ENCODE results near the gene INF2. TPM values are rescaled to one million over a fixed set of nuclear protein-coding genes. Genes with fewer than 3 reads are reported as not detected.

INF2 gene
- total and polyA plus RNA-seq, 9 of the 15 experiments (the other 6 are each of a cell fraction or from before 2014, with no cell fraction given), result 0.56 to 31.3 (median 7.8) TPM

DNA sequence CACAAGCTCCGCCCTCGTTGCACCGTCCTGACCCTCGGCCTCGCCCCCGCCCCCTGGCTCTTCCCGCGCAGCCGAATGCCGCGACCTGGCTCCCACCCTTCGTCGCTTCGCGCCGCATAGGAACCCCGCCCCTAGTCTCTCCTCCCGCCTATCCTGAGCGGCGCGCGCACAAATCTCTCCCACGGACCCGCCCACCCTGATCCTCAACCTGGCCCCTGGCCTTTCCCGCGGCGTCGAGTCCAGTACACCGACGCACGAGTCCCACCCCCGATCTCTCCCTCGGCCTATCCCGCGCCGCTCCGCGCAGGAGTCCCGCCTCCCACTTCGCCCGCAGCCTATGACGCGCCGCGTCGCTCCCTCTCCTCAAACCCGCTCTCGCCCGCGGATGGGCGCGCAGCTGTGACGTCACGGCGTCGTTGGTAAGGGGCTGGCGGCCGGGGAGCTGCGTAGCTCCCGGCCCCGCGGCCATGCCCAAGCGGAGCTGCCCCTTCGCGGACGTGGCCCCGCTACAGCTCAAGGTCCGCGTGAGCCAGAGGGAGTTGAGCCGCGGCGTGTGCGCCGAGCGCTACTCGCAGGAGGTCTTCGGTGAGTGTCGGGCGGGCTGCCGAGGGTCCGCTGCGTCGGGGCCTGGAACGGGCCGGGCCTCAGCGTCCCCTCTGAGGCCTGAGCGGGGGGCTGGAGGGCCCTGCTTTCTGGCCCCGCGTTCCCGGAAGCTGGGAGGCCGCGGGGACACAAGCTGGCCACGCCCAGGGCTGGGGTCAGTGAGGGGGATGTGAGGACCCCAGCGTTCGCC, 63.5 kb downstream of the INF2 start, which contains the start of gene SIVA1 (continued):
- TF ChIP-seq, protein P1, sequence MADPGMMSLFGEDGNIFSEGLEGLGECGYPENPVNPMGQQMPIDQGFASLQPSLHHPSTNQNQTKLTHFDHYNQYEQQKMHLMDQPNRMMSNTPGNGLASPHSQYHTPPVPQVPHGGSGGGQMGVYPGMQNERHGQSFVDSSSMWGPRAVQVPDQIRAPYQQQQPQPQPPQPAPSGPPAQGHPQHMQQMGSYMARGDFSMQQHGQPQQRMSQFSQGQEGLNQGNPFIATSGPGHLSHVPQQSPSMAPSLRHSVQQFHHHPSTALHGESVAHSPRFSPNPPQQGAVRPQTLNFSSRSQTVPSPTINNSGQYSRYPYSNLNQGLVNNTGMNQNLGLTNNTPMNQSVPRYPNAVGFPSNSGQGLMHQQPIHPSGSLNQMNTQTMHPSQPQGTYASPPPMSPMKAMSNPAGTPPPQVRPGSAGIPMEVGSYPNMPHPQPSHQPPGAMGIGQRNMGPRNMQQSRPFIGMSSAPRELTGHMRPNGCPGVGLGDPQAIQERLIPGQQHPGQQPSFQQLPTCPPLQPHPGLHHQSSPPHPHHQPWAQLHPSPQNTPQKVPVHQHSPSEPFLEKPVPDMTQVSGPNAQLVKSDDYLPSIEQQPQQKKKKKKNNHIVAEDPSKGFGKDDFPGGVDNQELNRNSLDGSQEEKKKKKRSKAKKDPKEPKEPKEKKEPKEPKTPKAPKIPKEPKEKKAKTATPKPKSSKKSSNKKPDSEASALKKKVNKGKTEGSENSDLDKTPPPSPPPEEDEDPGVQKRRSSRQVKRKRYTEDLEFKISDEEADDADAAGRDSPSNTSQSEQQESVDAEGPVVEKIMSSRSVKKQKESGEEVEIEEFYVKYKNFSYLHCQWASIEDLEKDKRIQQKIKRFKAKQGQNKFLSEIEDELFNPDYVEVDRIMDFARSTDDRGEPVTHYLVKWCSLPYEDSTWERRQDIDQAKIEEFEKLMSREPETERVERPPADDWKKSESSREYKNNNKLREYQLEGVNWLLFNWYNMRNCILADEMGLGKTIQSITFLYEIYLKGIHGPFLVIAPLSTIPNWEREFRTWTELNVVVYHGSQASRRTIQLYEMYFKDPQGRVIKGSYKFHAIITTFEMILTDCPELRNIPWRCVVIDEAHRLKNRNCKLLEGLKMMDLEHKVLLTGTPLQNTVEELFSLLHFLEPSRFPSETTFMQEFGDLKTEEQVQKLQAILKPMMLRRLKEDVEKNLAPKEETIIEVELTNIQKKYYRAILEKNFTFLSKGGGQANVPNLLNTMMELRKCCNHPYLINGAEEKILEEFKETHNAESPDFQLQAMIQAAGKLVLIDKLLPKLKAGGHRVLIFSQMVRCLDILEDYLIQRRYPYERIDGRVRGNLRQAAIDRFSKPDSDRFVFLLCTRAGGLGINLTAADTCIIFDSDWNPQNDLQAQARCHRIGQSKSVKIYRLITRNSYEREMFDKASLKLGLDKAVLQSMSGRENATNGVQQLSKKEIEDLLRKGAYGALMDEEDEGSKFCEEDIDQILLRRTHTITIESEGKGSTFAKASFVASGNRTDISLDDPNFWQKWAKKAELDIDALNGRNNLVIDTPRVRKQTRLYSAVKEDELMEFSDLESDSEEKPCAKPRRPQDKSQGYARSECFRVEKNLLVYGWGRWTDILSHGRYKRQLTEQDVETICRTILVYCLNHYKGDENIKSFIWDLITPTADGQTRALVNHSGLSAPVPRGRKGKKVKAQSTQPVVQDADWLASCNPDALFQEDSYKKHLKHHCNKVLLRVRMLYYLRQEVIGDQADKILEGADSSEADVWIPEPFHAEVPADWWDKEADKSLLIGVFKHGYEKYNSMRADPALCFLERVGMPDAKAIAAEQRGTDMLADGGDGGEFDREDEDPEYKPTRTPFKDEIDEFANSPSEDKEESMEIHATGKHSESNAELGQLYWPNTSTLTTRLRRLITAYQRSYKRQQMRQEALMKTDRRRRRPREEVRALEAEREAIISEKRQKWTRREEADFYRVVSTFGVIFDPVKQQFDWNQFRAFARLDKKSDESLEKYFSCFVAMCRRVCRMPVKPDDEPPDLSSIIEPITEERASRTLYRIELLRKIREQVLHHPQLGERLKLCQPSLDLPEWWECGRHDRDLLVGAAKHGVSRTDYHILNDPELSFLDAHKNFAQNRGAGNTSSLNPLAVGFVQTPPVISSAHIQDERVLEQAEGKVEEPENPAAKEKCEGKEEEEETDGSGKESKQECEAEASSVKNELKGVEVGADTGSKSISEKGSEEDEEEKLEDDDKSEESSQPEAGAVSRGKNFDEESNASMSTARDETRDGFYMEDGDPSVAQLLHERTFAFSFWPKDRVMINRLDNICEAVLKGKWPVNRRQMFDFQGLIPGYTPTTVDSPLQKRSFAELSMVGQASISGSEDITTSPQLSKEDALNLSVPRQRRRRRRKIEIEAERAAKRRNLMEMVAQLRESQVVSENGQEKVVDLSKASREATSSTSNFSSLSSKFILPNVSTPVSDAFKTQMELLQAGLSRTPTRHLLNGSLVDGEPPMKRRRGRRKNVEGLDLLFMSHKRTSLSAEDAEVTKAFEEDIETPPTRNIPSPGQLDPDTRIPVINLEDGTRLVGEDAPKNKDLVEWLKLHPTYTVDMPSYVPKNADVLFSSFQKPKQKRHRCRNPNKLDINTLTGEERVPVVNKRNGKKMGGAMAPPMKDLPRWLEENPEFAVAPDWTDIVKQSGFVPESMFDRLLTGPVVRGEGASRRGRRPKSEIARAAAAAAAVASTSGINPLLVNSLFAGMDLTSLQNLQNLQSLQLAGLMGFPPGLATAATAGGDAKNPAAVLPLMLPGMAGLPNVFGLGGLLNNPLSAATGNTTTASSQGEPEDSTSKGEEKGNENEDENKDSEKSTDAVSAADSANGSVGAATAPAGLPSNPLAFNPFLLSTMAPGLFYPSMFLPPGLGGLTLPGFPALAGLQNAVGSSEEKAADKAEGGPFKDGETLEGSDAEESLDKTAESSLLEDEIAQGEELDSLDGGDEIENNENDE (IDR thresholded peaks at IDR 0.05; ENCODE audit: low read depth, low read length), result no peak
- peak; percentile 80 for TF ChIP-seq FOS (IDR thresholded peaks at IDR 0.05; ENCODE audit: extremely low read depth, insufficient read length)
- TF ChIP-seq COPS2 (conservative IDR thresholded peaks at IDR 0.05), result no peak
- TF ChIP-seq, protein P2, sequence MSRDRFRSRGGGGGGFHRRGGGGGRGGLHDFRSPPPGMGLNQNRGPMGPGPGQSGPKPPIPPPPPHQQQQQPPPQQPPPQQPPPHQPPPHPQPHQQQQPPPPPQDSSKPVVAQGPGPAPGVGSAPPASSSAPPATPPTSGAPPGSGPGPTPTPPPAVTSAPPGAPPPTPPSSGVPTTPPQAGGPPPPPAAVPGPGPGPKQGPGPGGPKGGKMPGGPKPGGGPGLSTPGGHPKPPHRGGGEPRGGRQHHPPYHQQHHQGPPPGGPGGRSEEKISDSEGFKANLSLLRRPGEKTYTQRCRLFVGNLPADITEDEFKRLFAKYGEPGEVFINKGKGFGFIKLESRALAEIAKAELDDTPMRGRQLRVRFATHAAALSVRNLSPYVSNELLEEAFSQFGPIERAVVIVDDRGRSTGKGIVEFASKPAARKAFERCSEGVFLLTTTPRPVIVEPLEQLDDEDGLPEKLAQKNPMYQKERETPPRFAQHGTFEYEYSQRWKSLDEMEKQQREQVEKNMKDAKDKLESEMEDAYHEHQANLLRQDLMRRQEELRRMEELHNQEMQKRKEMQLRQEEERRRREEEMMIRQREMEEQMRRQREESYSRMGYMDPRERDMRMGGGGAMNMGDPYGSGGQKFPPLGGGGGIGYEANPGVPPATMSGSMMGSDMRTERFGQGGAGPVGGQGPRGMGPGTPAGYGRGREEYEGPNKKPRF (IDR thresholded peaks at IDR 0.05; ENCODE audit: low read depth, low read length), result no peak
- no peak for TF ChIP-seq ZNF780A (CRISPR knock-in tag; IDR thresholded peaks at IDR 0.05)
- no peak for TF ChIP-seq TCFL5 (CRISPR knock-in tag; conservative IDR thresholded peaks at IDR 0.05)
- TF ChIP-seq GTF2A2 (tag; IDR thresholded peaks at IDR 0.05), result no peak
- no peak for TF ChIP-seq ZNF41 (CRISPR knock-in tag; conservative IDR thresholded peaks at IDR 0.05)
- TF ChIP-seq NFYB (IDR thresholded peaks at IDR 0.05; ENCODE audit: extremely low read depth, insufficient read length), result peak; percentile 16

All from K562 (cell line).